Skeletal muscle cell (primary cell): ENCODE data around the gene IQSEC3.
"Not testable (repeated sequence)": the region's sequence is repeated elsewhere in the genome, so short reads cannot be mapped to it uniquely, and the experiment has no call there.

Source experiments
- DNase-seq: peaks from one replicate; pipeline ENCODE4 v3.0.0-alpha.2; 2010; ENCODE audit warnings: low read depth
- H3K4me3 ChIP-seq: 2 replicates; pipeline ENCODE4 v1.5.1; 2011; ENCODE audit warnings: low read depth, mild to moderate bottlenecking, control low read depth, low read length, moderate library complexity

The IQSEC3 gene

DNA sequence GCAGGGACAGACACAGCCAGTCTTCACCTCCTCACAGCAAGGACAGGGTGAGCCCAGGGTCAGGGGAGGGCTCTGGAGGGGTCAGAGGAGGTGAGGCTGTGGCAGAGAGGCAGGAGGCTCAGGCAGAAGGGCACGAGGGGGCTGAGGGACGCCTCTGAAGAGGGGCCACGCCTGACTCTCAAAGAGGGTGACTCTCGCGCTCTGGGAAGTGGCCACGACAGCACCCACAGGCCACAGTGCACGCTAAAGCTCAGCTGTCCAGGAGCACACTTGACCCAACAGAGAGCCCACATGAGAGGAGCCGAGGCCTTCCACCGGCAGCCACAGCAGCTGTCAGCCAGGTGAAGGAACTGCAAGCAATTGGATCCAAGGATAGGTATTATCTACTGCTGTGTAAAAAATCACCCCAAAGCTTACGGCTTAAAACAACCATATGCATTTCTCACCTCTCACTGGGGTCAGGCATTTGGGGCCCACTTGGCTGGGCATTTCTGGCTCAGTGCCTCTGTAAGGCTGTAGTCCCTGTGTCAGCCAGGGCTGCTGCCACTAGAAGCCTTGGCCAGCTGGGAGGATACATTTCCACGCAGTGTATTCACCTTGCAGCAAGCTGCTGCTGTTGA, 119.5 kb downstream of the IQSEC3 start:
- DNase-seq, result no peak

DNA sequence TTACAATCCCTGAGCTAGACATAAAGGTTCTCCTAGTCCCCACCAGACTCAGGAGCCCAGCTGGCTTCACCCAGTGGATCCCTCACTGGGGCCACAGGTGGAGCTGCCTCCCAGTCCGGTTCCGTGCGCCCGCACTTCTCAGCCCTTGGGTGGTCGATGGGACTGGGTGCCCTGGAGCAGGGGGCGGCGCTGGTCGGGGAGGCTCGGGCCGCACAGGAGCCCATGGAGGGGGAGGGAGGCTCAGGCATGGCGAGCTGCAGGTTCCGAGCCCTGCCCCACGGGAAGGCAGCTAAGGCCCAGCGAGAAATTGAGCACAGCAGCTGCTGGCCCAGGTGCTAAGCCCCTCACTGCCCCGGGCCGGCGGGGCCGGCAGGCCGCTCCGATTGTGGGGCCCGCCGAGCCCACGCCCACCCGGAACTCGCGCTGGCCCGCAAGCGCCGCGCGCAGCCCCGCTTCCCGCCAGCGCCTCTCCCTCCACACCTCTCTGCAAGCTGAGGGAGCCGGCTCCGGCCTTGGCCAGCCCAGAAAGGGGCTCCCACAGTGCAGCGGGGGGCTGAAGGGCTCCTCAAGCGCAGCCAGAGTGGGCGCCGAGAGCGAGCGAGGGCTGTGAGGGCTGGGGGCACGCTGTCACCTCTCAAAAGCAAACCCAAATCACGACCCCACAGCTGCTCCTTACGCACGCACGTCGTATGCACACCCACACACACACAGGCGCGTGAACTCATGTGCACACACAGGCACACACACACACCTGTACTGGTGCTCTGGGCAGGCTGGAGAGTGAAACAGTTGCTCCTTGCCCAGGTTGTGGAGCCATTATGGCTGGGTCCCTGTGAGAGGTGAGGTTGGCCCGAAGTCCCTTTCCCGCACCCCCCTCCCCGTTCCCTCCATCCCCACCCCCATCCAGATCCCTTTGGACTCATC, 121.7 kb downstream of the IQSEC3 start:
- peak overlapping the region; percentile 47 for H3K4me3 ChIP-seq
- not testable (repeated sequence) for DNase-seq

More for the DNA sequence above, 119.5 kb downstream of the IQSEC3 start:
- H3K4me3 ChIP-seq, result no peak overlapping the region

DNA sequence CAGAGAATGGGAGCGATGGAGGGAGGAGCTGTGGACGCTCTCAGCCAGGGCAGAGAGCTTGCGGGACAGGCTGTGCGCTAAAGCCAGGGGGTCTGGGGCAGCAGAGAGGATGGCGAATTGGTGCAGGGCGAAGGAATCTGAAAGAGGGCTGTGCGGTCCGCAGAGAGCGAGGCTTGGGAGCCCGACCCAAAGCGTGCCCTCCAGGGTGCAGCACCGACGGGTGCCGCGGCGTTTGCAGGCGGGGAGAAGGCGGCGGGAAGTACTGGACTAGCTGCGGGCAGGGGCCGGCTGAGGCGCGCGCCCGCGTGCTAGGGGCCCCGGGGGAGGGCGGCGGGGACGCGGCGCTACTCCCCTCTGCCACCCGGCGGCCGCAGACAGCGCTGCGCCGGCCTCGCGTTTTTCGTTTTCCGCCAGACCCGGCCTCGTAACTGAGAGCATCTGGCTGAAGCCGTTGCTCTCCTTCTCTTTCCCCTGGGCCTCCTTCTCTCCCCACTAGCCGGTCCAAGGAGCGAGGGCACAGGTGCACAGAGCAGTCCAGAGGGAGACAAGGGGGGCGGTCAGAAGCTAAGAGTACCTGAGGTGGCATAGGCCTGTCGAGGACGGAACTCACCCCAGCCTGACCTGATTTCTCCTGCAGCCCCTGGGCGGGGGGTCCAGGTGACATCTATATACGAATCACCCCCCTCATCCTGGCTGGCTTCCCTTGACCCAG, 122.5 kb downstream of the IQSEC3 start:
- H3K4me3 ChIP-seq, result peak overlapping the region; percentile 47
- no peak for DNase-seq

DNA sequence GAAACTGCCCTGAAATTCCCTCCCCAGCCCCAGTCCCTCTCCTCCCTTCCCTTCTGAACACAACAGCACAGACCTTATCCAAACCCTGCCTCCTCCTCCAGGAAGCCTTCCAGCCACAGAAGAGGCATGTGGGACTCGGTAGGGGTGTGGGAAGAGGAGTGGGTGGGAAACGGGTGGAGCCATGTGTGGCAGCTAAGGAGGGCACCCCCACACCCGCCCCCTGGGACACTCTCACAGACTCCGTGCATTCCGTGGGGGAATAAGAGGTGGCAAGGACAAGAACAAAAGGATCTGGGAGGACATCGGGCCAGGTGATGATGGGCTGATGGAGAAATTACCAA, 123.0 kb downstream of the IQSEC3 start:
- no peak overlapping the region for H3K4me3 ChIP-seq
- no peak for DNase-seq

DNA sequence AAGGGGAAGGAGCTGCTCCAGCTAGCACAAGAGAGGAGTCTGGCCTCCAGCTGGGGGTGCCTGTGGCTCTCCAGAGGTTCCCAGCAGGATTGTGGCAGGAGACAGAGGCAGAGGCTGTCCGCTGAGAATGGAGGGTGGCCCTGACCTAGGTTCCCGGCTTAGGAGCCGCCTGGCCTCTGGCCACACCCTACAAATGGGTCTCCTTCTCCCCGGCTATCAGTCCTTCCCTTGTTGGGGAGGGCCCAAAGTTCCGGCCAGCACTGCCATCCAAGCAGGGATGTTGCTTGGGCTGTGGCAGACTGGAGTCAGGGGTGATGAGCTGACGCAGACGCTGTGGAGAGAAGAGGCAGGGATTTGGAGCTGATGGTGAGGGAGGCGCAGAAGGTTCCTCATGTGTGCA, 124.3 kb downstream of the IQSEC3 start:
- no peak for DNase-seq

DNA sequence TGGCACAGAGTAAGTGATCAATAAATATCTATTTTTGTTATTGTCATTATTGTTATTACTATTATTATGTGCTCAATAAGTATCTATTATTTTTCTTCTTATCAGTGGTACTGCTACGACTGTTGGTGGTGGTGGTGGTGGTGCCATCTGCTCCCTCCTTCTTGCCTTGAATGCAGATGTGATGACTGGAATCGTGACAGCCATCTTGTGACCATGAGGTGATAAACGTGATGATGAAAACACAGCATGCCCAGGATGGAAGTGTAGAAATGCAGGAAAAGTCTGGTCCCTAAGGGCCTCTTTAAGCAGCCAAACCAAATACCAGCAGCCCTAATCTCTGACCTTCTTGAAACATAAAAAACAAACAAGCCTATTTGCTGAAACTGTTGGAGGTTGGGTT, 125.0 kb downstream of the IQSEC3 start:
- DNase-seq, result no peak
- no peak overlapping the region for H3K4me3 ChIP-seq

More for the DNA sequence above, 124.3 kb downstream of the IQSEC3 start:
- H3K4me3 ChIP-seq, result no peak overlapping the region

DNA sequence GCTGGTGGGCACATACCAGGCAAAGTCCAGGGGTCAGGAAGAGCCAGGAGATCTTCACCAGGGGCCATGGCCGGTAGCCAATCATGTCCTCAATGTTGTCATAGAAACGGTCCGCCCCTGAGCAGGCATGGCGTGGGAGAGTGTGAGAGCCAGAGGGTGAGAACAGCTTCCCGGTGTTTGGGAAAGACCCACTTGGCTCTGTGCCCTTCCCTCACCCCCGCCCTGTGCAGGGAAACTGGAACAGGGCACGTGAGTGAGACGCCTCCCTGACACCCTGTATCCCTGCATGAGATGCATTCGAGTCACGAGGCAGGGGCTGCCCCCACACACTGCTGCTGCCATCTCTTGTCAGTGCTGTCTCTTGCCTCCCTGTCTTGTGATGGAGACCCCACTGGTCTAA, 126.7 kb downstream of the IQSEC3 start:
- no peak overlapping the region for H3K4me3 ChIP-seq
- no peak for DNase-seq

DNA sequence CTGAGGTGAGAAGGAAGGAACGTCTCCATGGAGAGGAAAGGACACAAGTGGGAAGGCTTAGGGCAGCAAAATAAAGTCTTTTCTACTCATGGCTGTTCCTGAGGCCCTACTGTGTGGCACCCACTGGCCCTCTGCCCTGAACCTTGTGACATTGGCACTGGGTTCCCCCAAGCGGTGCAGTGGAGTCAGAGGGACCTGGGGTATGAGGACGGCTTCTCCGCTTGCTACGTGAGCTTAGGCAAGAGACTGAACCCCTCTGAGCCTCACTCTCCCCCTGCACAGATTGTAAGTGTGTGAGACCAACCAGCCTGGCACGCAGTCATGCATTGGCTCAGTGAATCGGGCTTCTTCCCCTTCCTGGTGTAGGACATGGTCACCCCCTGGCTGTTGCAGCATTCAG, 127.7 kb downstream of the IQSEC3 start:
- DNase-seq, result no peak
- H3K4me3 ChIP-seq, result no peak overlapping the region

DNA sequence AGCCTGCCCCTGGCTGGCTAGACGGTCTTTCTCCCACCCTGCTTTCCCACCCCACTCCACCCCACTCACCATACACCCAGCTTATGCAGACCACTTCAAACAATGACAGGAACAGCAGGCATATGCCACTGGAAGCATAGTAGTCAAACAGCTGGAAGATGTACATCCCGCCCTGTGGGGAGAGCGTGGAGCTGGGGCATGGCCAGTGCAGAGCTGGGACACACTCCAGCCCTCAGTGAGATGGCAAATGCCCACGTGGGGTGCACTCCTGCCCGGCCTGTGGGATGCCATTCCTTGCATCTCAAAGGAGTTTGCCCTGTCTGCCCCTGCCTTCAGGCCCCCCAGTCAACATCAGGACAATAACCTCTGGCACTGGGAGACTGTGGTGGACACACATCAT, 128.6 kb downstream of the IQSEC3 start:
- no peak for DNase-seq
- H3K4me3 ChIP-seq, result no peak overlapping the region

- no peak for DNase-seq
- no peak overlapping the region for H3K4me3 ChIP-seq
Observed at GRCh38 chr12:195951-196350, 129.4 kb downstream of the IQSEC3 start.

DNA sequence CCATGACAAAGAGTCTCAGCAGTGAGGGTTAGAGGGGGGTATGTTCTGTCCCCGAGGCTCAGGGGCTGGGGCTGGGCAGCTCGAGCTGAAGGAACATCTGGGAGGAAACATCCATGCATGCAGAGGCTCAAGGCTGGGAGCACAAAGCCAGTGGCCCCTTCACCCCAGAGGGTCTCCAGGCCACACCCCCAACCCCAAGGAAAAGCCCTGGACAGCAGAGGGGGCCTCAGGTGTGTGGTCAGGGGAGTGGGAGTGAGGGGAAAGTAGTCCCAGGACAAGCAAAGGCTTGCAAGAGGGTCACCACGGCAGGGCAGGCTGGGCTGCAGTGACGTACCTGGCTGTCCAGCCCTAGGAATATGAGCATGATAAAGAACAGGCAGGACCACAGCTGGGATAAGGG, 129.9 kb downstream of the IQSEC3 start:
- no peak overlapping the region for H3K4me3 ChIP-seq
- DNase-seq, result no peak

GRCh38 chr12:197347-197746, 130.8 kb downstream of the IQSEC3 start:
- no peak overlapping the region for H3K4me3 ChIP-seq
- DNase-seq, result no peak

DNA sequence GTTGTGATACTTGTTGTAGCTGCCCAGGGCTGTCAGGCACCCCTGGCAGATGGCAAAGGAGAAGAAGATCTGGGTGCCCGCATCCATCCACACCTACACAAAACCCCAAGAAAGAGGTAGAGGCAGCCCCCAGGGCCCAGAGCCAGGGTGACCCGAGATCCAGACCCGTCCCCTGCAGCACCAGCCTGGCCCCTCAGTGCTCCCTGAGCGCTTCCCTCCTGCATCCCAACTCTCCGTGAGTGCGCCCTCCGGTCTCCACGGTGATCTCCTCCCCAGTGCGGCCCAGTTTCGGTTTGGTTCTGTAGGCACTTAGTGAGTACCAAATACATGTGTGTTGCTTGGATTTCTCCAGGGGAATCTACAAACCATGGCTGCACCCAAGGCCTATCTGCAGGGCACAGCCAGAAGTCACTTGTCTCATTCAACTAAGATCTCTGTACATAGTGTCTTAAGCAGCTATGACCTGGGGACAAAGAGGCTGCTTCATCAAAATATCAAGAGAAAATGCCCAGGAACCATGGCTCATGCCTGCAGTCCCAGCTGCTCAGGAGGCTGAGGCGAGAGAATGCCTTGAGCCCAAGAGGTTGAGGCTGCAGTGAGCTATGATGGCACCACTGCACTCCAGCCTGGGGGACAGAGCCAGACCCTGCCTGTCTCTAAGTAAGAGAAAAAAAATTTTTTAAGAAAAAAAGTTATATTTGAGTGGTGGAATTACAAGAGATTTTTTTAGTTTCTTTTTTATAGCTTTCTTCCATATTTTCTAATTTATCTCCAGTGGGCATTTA, 131.5 kb downstream of the IQSEC3 start:
- no peak overlapping the region for H3K4me3 ChIP-seq
- no peak for DNase-seq

- H3K4me3 ChIP-seq, result no peak overlapping the region
- no peak for DNase-seq
Observed at GRCh38 chr12:198705-199104, 132.1 kb downstream of the IQSEC3 start.

DNA sequence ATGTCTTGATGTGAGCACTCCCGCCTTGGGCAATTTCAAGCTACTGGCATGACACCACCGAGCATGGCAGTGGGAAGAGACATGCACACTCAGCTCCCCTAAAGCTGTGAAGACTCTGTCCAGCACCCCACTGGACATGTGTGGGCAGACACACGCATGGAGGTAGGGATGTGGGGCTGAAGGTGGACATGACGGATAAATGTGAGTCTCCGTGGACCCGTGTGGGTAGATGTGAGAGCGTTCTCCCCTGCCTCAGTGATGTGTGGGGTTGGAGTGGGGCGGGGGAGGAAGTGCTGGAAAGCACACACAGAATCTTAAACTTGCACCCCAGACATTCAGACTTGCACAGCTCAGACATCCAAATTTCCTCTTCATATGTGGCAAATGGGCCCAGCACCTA, 134.8 kb downstream of the IQSEC3 start:
- DNase-seq, result no peak
- no peak overlapping the region for H3K4me3 ChIP-seq

GRCh38 chr12:202081-202731, 135.6 kb downstream of the IQSEC3 start:
- no peak overlapping the region for H3K4me3 ChIP-seq
- DNase-seq, result no peak

DNA sequence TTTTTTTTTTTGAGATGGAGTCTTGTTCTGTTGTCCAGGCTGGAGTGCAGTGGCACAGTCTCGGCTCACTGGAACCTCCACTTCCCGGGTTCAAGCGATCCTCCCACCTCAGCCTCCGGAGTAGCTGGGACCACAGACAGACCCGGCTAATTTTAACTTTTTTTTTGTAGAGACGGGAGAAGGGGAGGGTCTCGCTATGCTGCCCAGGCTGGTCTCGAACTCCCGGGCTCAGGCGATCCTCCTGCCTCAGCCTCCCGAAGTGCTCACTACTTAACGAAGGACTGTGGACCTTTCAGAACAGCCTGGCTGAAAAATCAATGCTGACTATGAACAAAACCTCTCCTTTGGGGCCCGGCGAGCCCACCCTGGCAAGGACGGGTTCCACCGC, 136.5 kb downstream of the IQSEC3 start:
- H3K4me3 ChIP-seq, result no peak overlapping the region
- no peak for DNase-seq

DNA sequence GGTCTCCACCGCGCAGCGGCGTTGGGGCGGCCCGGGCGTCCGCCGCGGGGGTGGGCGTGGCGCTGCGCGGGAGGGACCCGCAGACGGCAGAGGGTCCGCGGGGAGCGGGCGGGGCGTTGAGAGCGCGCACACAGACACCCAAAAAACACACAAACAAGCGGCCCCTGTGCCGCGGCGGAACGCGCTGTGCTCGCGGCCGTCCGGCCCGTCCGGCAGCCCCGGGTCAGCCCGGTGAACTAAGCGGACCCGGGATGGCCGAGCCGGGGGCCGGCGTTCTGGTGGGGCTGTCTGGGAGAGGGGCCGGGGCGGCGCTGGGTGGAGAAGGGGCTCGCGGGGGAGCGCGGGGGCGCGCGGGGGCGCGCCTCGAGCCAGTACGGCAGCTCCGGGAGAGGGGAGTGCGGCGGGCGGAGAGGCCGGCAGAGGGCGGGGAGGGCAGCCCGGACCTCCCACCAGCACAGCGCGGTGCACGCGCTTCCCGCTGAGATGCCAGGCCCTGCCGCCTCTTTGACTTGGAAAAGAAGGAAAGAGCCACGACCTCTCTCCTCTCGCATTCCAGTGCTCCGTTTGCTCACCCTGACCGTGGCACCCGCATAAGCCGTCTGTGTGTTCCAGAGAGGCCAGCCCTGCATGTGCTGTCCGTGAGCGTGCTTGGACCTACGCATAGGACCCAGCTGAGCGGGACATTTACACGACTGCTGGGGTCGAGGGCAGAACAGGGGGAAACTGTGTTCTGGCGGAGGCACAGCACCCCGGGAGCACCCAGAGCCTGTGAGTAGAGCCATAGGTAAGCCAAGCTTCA, 137.1 kb downstream of the IQSEC3 start:
- H3K4me3 ChIP-seq, result peak overlapping the region; percentile 38

More for the DNA sequence above, 137.1 kb downstream of the IQSEC3 start:
- no peak for DNase-seq
